Activated CD8-positive, alpha-beta T cell treated with anti-CD3 and anti-CD28 coated beads for 36 hours (primary cell): ENCODE data around the gene SLC25A53. TPM values are rescaled to one million over a fixed set of nuclear protein-coding genes. Genes with fewer than 3 reads are reported as not detected.

Source experiments
- ATAC-seq: fragments of 200-7000 bp; cut with Tn5 transposase; one replicate; pipeline ENCODE4 v1.10.0; 2021; ENCODE audit warnings: mild to moderate bottlenecking, moderate library complexity
- CTCF ChIA-PET: fragments of 350-600 bp; sonication (Branson Sonifier 250); formaldehyde crosslinking; loops from one replicate; lab custom pipeline; 2021; ENCODE audit warnings: antibody characterized with exemption; lab: Charles Lee
- POLR2A ChIA-PET: fragments of 350-600 bp; sonication (Branson Sonifier 250); formaldehyde crosslinking; loops from one replicate; lab custom pipeline; 2021; ENCODE audit warnings: antibody characterized with exemption; lab: Charles Lee
- DNase-seq: peaks from one replicate; pipeline ENCODE4 v3.0.0-alpha.2; 2020
- H3K27ac Mint-ChIP-seq: one replicate; pipeline ENCODE4 v1.8.0; 2021; ENCODE audit warnings: mild to moderate bottlenecking, mixed read lengths
- H3K27me3 Mint-ChIP-seq: one replicate; pipeline ENCODE4 v1.8.0; 2021; ENCODE audit warnings: mixed read lengths
- H3K36me3 Mint-ChIP-seq: one replicate; pipeline ENCODE4 v1.8.0; 2021; ENCODE audit warnings: low read depth, mixed read lengths
- H3K4me1 Mint-ChIP-seq: one replicate; pipeline ENCODE4 v1.8.0; 2021; ENCODE audit warnings: low read depth, mixed read lengths
- H3K4me3 Mint-ChIP-seq: one replicate; pipeline ENCODE4 v1.8.0; 2021; ENCODE audit warnings: mild to moderate bottlenecking, moderate library complexity, mixed read lengths
- H3K9me3 Mint-ChIP-seq: one replicate; pipeline ENCODE4 v1.8.0; 2021; ENCODE audit warnings: mixed read lengths
- intact Hi-C: fragments of 100-400 bp; cut with micrococcal nuclease; formaldehyde crosslinking; loops from one replicate; pipeline ENCODE4 v1.10.0; 2022
- total RNA-seq, 2 experiments: library from RNA; stranded (reverse); gene quantifications; one replicate each; pipeline ENCODE4 v1.2.3, GENCODE V29; 2021
- TF ChIP-seq, protein P1 (sequence below): fragments of 200-600 bp; IDR thresholded peaks from one replicate; pipeline ENCODE4 v1.8.0; 2022; ENCODE audit warnings: antibody characterized with exemption, mild to moderate bottlenecking

SLC25A53 gene, protein sequence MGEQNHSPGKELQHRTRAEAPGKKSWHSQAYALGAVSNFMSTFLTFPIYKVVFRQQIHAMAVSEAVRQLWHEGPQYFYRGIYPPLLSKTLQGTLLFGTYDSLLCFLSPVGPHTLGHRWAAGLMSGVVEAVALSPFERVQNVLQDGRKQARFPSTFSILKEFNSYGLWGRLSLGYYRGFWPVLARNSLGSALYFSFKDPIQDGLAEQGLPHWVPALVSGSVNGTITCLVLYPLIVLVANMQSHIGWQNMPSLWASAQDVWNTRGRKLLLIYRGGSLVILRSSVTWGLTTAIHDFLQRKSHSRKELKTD
- total RNA-seq: 1 to 10 TPM; 4.4 to 4.7 TPM

DNA sequence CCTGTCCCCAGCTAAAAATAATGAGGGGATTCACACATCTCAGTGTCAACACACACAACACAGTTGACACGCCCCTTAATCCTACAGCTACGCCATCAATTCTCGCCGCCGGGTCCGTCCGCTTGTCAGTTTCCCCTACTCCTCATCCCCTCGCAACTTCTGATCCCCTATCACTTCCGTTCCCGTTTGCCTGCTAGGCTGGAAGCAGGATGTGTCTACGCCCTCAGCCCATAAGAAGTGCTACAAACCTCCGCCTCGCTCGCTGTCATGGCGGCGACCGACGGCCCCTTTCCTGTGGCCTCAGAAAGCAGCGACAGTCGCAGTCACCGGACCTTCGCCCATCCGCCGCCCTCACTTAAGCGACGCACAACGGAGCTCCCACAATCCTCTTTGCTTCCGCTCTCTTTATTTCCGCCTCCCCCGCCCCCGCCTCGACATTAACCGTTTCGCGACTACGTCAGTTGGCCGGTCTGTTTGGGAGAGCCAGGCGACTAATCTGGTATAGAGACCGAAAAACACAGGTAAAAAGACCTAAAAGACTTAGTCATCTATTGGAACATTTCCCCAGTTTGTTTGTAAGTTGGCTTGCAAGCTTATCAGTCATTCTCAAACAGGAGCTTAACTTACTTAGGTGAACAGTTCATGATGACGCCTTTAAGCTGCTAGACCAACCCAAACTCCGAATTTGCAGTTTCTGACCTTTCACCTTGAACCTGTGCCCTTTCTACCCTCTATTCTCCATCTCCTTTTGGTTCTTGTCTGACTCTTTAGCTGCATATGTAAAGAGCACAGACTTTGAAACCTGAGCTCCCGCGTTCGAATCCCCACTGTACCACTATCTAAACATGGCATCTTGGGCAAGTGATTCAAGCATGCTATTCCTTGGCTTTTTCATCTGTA, at the start of gene SLC25A53:
Gene SLC25A53 (minus strand): TSS at position 380 of the 900 bp plus-strand sequence. CDS start 51,752 bp downstream, outside the sequence.
- intact Hi-C loops: no loop called here
- Mint-ChIP-seq H3K27ac (peak within 1 kb of the TSS; percentile 100), H3K4me3 (peak within 1 kb of the TSS; percentile 96), H3K36me3 (no peaks in the 10 kb centered on the region), H3K27me3 (no peaks in the 10 kb centered on the region), H3K4me1 (peaks cover 13% of the 10 kb centered on the region), H3K9me3 (no peaks in the 10 kb centered on the region)
- TF ChIP-seq, protein P1, sequence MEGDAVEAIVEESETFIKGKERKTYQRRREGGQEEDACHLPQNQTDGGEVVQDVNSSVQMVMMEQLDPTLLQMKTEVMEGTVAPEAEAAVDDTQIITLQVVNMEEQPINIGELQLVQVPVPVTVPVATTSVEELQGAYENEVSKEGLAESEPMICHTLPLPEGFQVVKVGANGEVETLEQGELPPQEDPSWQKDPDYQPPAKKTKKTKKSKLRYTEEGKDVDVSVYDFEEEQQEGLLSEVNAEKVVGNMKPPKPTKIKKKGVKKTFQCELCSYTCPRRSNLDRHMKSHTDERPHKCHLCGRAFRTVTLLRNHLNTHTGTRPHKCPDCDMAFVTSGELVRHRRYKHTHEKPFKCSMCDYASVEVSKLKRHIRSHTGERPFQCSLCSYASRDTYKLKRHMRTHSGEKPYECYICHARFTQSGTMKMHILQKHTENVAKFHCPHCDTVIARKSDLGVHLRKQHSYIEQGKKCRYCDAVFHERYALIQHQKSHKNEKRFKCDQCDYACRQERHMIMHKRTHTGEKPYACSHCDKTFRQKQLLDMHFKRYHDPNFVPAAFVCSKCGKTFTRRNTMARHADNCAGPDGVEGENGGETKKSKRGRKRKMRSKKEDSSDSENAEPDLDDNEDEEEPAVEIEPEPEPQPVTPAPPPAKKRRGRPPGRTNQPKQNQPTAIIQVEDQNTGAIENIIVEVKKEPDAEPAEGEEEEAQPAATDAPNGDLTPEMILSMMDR: no peak
- ChIA-PET POLR2A (interaction anchor here (1.0 to 1.6 kb wide), 8 partner anchors 9 to 48 kb away, joined by 3 to 12 read pairs (median 4); partner anchors contain the start of gene FAM199X), CTCF (interaction anchor here (1.2 to 2.7 kb wide), 6 partner anchors 9 to 238 kb away, joined by 3 to 14 read pairs (median 6); partner anchors contain the start of genes FAM199X and ZCCHC18)
- peak; percentile 94 for ATAC-seq
- DNase-seq: peak; percentile 87

DNA sequence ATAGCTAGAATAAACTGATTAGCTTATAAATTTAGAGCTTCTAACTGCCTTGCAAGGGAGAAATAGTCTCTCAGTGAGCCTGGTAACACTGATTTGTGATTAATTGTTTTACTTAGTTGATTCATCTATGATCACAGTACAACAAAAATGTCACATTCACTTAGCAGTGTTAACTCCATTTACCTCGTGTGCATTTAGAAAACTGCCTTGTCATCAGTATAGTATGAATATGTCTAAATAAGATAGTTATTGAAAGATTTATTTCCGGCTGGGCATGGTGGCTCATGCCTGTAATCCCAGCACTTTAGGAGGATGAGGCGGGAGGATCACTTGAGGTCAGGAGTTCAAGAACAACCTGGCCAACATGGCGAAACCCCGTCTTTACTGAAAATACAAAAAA, 48.7 kb upstream of the SLC25A53 start:
- Mint-ChIP-seq H3K4me1 (no peaks in the 10 kb centered on the region), H3K36me3 (no peaks in the 10 kb centered on the region), H3K9me3 (no peaks in the 10 kb centered on the region), H3K4me3 (no peak overlapping the region), H3K27ac (no peak overlapping the region), H3K27me3 (no peaks in the 10 kb centered on the region)
- intact Hi-C loops: no loop called here
- ATAC-seq: no peak
- TF ChIP-seq, protein P1: no peak
- DNase-seq: no peak
- POLR2A ChIA-PET: no interaction called here
- CTCF ChIA-PET: interaction anchor here (1.1 to 1.3 kb wide), 2 partner anchors 10 to 65 kb away, joined by 3 read pairs; no protein-coding TSS in a partner anchor

DNA sequence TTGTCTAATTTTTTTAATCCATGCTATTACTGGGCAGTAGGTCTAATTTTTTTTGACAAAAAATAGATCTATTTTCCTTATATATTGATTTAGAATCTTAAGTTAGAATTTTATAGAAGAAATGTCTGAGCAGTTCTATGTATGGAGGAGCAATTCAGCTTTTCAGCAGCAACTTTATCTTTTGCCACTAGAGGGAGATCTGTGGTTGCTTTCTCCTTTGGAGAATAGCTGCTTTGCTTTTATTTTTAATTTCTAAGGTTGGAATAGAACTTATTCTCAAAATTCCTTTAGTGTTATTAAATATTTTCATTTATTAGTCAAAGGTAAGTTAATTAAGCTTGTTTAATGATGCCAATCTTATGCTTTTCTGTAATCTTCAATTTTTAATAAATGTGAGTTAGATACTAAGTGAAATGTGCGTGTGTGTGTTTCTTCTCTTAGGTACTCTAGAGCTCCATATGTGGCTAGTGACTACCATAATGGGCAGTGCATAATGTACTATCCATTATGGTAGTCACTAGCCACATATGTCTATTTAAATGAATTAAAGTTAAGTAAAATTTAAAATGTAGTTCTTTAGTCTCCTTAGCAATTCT, 38.8 kb upstream of the SLC25A53 start:
- ATAC-seq: no peak
- H3K27ac Mint-ChIP-seq: no peak overlapping the region
- intact Hi-C loops: loop anchor here (5.0 kb wide), 1 partner anchor 77 kb away; no protein-coding TSS in a partner anchor
- H3K4me1 Mint-ChIP-seq: peaks cover 10% of the 10 kb centered on the region
- no peaks in the 10 kb centered on the region for H3K36me3 Mint-ChIP-seq
- TF ChIP-seq, protein P1: peak; percentile 37
- H3K4me3 Mint-ChIP-seq: no peak overlapping the region
- no peaks in the 10 kb centered on the region for H3K27me3 Mint-ChIP-seq
- DNase-seq: peak; percentile 2
- ChIA-PET POLR2A (no interaction called here), CTCF (interaction anchor here (0.6 to 3.2 kb wide), 14 partner anchors 10 to 277 kb away, joined by 3 to 14 read pairs (median 4); partner anchors contain the start of gene FAM199X)
- H3K9me3 Mint-ChIP-seq: no peaks in the 10 kb centered on the region

DNA sequence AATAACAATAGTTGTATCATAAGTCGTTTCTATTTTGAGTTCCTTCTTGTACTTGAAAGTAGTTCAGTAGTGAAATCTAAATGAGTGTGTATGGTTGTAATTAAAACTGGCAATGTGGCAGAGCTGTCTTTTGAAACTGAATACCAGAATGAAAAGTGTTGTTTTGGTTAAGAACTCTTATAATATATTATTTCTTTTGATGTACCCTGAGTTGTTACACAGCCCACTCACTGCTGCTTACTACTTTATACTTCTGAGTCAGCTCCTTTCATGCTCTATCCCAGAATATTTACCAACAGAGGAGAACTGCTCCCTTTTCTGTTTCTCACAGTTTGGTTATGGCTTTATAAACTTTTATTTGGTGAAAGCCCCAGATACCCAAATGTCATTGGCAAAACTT, 38.2 kb upstream of the SLC25A53 start:
- DNase-seq (no peak), ATAC-seq (no peak)
- ChIA-PET POLR2A (no interaction called here), CTCF (interaction anchor here (0.6 to 3.2 kb wide), 13 partner anchors 10 to 76 kb away, joined by 3 to 14 read pairs (median 4); partner anchors contain the start of gene FAM199X)
- Mint-ChIP-seq H3K27ac (no peak overlapping the region), H3K4me1 (peaks cover 12% of the 10 kb centered on the region), H3K36me3 (no peaks in the 10 kb centered on the region), H3K4me3 (no peak overlapping the region), H3K27me3 (no peaks in the 10 kb centered on the region), H3K9me3 (no peaks in the 10 kb centered on the region)
- intact Hi-C loops: loop anchor here (5.0 kb wide), 1 partner anchor 77 kb away; no protein-coding TSS in a partner anchor
- TF ChIP-seq, protein P1: no peak
